Measurements from ENCODE around the gene PCDHB11. TPM values are rescaled to one million over a fixed set of nuclear protein-coding genes. Genes with fewer than 3 reads are reported as not detected.

PCDHB11 gene
- total RNA-seq: 0.69 and 0.85 TPM in 2 replicates

GRCh38 chr5:141199359-141200235 lies at the start of gene PCDHB11:
PCDHB11 (plus strand) TSS chr5:141199627; CDS start chr5:141199775, 148 bp downstream.

GRCh38 chr5:141149812-141150211 lies 49.6 kb upstream of the PCDHB11 start, which contains the start of gene PCDHB6:
PCDHB6 (plus strand) TSS chr5:141150057; CDS start chr5:141150258, 201 bp downstream.

GRCh38 chr5:141172381-141173204 lies 26.8 kb upstream of the PCDHB11 start, which contains the start of gene PCDHB7:
PCDHB7 (plus strand) TSS chr5:141172644; CDS start chr5:141172836, 192 bp downstream.

GRCh38 chr5:141177577-141178191 lies 21.7 kb upstream of the PCDHB11 start, which contains the start of gene PCDHB8:
PCDHB8 (plus strand) TSS chr5:141177790; CDS start chr5:141178035, 245 bp downstream.

DNA sequence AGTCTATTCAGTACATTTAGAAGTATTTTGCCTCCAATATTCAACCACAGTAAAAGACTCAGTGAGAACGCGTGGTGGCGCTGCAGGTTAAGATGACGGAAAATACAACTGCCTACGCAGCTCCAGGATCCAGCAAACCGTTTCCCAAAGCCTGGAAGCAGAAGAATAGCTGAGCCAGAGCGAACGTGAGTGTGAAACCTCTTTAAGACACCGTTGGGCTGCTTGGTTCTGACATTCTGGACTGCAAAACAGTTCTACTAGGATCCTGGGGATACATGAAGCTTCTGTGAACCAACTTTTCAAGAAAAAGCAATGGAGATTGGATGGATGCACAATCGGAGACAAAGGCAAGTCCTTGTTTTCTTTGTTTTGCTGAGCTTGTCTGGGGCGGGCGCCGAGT lies 17.2 kb upstream of the PCDHB11 start, which contains the start of gene PCDHB16:
TSS of gene PCDHB16 (plus strand) at position 140 of the 400 bp plus-strand sequence. CDS start at position 313, 173 bp downstream.

GRCh38 chr5:141186897-141187512 lies 12.4 kb upstream of the PCDHB11 start, which contains the start of gene PCDHB9:
PCDHB9 (plus strand) TSS chr5:141187161; CDS start chr5:141187319, 158 bp downstream.

DNA sequence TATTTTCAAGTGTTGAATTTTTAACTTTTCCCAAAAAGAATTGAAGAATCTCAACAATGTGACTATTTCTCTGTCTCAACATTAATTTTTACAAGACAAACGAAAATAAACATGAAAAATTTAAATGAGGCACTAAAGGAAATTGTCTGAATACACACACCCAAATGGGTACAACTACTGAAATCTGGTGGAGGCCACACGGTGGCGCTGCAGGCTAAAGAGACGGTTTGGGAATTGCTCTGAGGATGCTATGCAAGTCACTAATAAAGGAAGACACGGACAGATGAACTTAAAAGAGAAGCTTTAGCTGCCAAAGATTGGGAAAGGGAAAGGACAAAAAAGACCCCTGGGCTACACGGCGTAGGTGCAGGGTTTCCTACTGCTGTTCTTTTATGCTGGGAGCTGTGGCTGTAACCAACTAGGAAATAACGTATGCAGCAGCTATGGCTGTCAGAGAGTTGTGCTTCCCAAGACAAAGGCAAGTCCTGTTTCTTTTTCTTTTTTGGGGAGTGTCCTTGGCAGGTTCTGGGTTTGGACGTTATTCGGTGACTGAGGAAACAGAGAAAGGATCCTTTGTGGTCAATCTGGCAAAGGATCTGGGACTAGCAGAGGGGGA lies 7.2 kb upstream of the PCDHB11 start, which contains the start of gene PCDHB10:
TSS of gene PCDHB10 (plus strand) at position 244 of the 616 bp plus-strand sequence. CDS start at position 444, 200 bp downstream.

DNA sequence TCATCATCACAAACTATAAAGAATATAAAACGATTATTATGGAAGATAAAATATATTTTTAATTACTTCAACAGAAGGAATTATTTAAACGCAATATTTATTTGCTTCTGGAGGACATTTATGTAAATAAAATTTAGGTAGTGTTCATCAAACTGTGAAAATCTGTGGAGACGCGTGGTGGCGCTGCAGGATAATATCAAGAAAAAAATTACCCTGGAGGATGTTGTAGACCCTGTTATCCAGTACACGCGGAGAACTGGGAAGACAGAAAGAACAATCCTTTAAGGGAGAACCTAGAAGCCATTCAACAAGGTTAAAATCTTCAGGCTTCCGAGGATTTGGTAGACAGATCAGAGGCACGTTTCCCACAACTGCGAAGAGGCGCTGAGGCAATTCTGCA lies 9.1 kb downstream of the PCDHB11 start, which contains the start of gene PCDHB12:
TSS of gene PCDHB12 (plus strand) at position 242 of the 400 bp plus-strand sequence. CDS start 189 bp downstream, outside the sequence.

DNA sequence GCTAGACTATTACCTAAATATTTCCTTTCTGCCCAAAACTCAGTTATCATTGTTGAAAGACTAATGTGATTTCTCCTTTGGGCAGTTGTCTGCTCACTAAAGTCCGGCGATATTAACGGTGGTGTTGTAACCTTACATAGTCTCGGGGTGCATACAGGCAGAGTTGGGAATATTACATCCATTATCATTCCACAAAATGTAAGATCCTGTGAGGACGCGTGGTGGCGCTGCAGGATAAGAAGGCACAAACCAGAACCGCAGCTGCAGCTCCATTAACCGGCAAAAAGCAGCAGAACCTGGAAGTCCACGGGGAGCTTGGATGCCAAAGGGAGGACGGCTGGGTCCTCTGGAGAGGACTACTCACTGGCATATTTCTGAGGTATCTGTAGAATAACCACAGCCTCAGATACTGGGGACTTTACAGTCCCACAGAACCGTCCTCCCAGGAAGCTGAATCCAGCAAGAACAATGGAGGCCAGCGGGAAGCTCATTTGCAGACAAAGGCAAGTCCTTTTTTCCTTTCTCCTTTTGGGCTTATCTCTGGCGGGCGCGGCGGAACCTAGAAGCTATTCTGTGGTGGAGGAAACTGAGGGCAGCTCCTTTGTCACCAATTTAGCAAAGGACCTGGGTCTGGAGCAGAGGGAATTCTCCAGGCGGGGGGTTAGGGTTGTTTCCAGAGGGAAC lies 14.4 kb downstream of the PCDHB11 start, which contains the start of gene PCDHB13:
TSS of gene PCDHB13 (plus strand) at position 264 of the 684 bp plus-strand sequence. CDS start at position 469, 205 bp downstream.

DNA sequence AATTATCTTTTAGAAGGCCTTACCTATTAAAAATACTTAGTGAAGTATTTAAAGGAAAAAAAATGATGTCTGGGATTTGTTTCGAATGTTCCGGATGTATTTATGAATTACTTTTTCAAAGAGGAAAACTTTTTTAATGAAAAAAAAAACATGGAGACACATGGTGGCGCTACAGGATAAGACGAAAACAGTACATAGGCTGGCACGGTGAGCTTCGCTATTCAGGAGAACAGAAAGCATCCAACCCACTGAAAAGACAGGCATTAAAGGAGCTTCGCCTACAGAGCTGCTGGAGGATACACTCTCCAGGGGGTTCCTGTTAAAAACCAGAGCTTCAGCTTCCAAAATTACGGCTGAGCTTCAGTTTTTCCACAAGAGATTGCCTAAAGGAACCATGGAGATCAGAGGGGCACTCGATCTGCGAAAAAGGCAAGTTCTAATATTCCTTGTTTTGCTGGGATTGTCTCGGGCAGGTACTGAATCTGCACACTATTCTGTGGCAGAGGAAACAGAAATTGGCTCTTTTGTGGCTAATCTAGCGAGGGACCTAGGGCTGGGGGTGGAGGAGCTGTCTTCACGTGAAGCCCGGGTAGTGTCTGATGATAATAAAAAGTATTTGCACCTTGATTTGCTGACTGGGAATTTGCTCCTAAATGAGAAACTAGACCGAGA lies 23.8 kb downstream of the PCDHB11 start, which contains the start of gene PCDHB14:
TSS of gene PCDHB14 (plus strand) at position 232 of the 672 bp plus-strand sequence. CDS start at position 395, 163 bp downstream.

GRCh38 chr5:141245250-141245717 lies 45.9 kb downstream of the PCDHB11 start, which contains the start of gene PCDHB15:
PCDHB15 (plus strand) TSS chr5:141245395; CDS start chr5:141245579, 184 bp downstream.

Other genes starting within 250 kb of the PCDHB11 start
- gene PCDHAC2, start 233.2 kb upstream of the PCDHB11 start, total RNA-seq: 0.43 and 1.3 TPM in 2 replicates
- not detected in 2 replicates for gene PCDHB1, start 148.3 kb upstream of the PCDHB11 start, total RNA-seq
- gene PCDHB2, start 105.0 kb upstream of the PCDHB11 start, total RNA-seq: 3.6 and 4.4 TPM in 2 replicates
- 0.79 and 1.6 TPM in 2 replicates for gene PCDHB3, start 99.2 kb upstream of the PCDHB11 start, total RNA-seq
- gene PCDHB4, start 77.8 kb upstream of the PCDHB11 start, total RNA-seq: 0.20 and 0.59 TPM in 2 replicates
- gene PCDHB5, start 64.4 kb upstream of the PCDHB11 start, total RNA-seq: 0.36 and 2.2 TPM in 2 replicates
- gene PCDHB6, start 49.6 kb upstream of the PCDHB11 start, total RNA-seq: 0.20 and 0.36 TPM in 2 replicates
- gene PCDHB7, start 27.0 kb upstream of the PCDHB11 start, total RNA-seq: 0.33 and 1.1 TPM in 2 replicates
- 0.26 and 1.3 TPM in 2 replicates for gene PCDHB8, start 21.8 kb upstream of the PCDHB11 start, total RNA-seq
- gene PCDHB16, start 17.2 kb upstream of the PCDHB11 start, total RNA-seq: 0.50 and 0.59 TPM in 2 replicates
- gene PCDHB9, start 12.5 kb upstream of the PCDHB11 start, total RNA-seq: 0.40 and 0.59 TPM in 2 replicates
- 0.79 and 1.4 TPM in 2 replicates for gene PCDHB10, start 7.3 kb upstream of the PCDHB11 start, total RNA-seq
- 0.26 and 0.46 TPM in 2 replicates for gene PCDHB12, start 9.1 kb downstream of the PCDHB11 start, total RNA-seq
- gene PCDHB13, start 14.3 kb downstream of the PCDHB11 start, total RNA-seq: 0.59 and 1.8 TPM in 2 replicates
- 1.6 and 2.1 TPM in 2 replicates for gene PCDHB14, start 23.7 kb downstream of the PCDHB11 start, total RNA-seq
- 0.59 and 0.91 TPM in 2 replicates for gene PCDHB15, start 45.8 kb downstream of the PCDHB11 start, total RNA-seq
- 0.13 and 0.26 TPM in 2 replicates for gene SLC25A2, start 104.4 kb downstream of the PCDHB11 start, total RNA-seq
- gene TAF7, start 121.2 kb downstream of the PCDHB11 start, total RNA-seq: 56.6 and 69.0 TPM in 2 replicates
- gene PCDHGA1, start 130.9 kb downstream of the PCDHB11 start, total RNA-seq: 1.2 and 1.4 TPM in 2 replicates
- 2.8 and 4.2 TPM in 2 replicates for gene PCDHGA2, start 139.1 kb downstream of the PCDHB11 start, total RNA-seq
- gene PCDHGA3, start 144.2 kb downstream of the PCDHB11 start, total RNA-seq: 0.79 and 3.0 TPM in 2 replicates
- 2.2 and 3.8 TPM in 2 replicates for gene PCDHGB1, start 150.5 kb downstream of the PCDHB11 start, total RNA-seq
- gene PCDHGA4, start 155.4 kb downstream of the PCDHB11 start, total RNA-seq: 11.6 and 16.9 TPM in 2 replicates
- gene PCDHGB2, start 160.4 kb downstream of the PCDHB11 start, total RNA-seq: 3.2 and 3.9 TPM in 2 replicates
- 1.8 and 2.3 TPM in 2 replicates for gene PCDHGA5, start 164.5 kb downstream of the PCDHB11 start, total RNA-seq
- 7.8 and 8.1 TPM in 2 replicates for gene PCDHGB3, start 170.6 kb downstream of the PCDHB11 start, total RNA-seq
- 5.3 and 6.7 TPM in 2 replicates for gene PCDHGA6, start 174.3 kb downstream of the PCDHB11 start, total RNA-seq
- gene PCDHGA7, start 183.1 kb downstream of the PCDHB11 start, total RNA-seq: 6.9 and 10.3 TPM in 2 replicates
- gene PCDHGB4, start 188.1 kb downstream of the PCDHB11 start, total RNA-seq: 26.1 and 54.1 TPM in 2 replicates
- 4.0 and 4.3 TPM in 2 replicates for gene PCDHGA8, start 193.0 kb downstream of the PCDHB11 start, total RNA-seq
- 34.3 and 47.0 TPM in 2 replicates for gene PCDHGB5, start 198.3 kb downstream of the PCDHB11 start, total RNA-seq
- gene PCDHGA9, start 203.2 kb downstream of the PCDHB11 start, total RNA-seq: 5.2 and 5.5 TPM in 2 replicates
- gene PCDHGB6, start 208.4 kb downstream of the PCDHB11 start, total RNA-seq: 3.9 and 4.8 TPM in 2 replicates
- gene PCDHGA10, start 213.4 kb downstream of the PCDHB11 start, total RNA-seq: 8.3 and 9.4 TPM in 2 replicates
- 13.8 and 14.7 TPM in 2 replicates for gene PCDHGB7, start 218.1 kb downstream of the PCDHB11 start, total RNA-seq
- 20.6 and 27.7 TPM in 2 replicates for gene PCDHGA11, start 221.4 kb downstream of the PCDHB11 start, total RNA-seq
- gene PCDHGA12, start 230.9 kb downstream of the PCDHB11 start, total RNA-seq: 40.2 and 46.0 TPM in 2 replicates